ENCODE measurements around the gene DCP1A. TPM values are rescaled to one million over a fixed set of nuclear protein-coding genes. Genes with fewer than 3 reads are reported as not detected.

Gene DCP1A
- total and polyA plus RNA-seq, 9 of the 15 experiments (the other 6 are each of a cell fraction or from before 2014, with no cell fraction given) = 6.6 to 33.7 (median 13.3) TPM

DNA sequence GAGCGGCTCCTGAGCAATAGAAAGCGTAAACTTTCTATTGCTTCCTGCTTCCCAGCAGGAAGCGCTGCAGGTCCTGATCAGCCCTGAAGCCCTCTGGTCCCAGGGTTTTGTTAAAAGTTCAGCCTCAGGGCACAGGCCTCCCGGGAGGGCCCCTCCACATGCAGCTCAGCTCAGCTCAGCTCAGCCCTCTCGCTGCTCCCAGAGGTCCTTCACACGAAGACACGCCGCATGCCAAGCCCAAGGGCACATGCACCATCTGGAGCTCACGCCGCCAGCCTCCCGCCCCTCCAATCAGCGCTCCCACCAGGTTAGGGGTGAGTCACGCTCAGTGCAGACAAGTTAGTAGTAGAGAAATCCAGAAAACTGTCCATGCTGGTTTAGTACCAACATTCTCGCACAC lies 104.2 kb downstream of the DCP1A start (continued):
- TF ChIP-seq, protein P1, sequence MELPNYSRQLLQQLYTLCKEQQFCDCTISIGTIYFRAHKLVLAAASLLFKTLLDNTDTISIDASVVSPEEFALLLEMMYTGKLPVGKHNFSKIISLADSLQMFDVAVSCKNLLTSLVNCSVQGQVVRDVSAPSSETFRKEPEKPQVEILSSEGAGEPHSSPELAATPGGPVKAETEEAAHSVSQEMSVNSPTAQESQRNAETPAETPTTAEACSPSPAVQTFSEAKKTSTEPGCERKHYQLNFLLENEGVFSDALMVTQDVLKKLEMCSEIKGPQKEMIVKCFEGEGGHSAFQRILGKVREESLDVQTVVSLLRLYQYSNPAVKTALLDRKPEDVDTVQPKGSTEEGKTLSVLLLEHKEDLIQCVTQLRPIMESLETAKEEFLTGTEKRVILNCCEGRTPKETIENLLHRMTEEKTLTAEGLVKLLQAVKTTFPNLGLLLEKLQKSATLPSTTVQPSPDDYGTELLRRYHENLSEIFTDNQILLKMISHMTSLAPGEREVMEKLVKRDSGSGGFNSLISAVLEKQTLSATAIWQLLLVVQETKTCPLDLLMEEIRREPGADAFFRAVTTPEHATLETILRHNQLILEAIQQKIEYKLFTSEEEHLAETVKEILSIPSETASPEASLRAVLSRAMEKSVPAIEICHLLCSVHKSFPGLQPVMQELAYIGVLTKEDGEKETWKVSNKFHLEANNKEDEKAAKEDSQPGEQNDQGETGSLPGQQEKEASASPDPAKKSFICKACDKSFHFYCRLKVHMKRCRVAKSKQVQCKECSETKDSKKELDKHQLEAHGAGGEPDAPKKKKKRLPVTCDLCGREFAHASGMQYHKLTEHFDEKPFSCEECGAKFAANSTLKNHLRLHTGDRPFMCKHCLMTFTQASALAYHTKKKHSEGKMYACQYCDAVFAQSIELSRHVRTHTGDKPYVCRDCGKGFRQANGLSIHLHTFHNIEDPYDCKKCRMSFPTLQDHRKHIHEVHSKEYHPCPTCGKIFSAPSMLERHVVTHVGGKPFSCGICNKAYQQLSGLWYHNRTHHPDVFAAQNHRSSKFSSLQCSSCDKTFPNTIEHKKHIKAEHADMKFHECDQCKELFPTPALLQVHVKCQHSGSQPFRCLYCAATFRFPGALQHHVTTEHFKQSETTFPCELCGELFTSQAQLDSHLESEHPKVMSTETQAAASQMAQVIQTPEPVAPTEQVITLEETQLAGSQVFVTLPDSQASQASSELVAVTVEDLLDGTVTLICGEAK (IDR thresholded peaks at IDR 0.05) = no peak
- TF ChIP-seq, protein P1 (CRISPR knock-in tag; IDR thresholded peaks at IDR 0.05) = no peak
- TF ChIP-seq SMARCA5 (IDR thresholded peaks at IDR 0.05) = no peak
- TF ChIP-seq RERE (CRISPR knock-in tag; IDR thresholded peaks at IDR 0.05; ENCODE audit: borderline replicate concordance) = no peak
- no peak for TF ChIP-seq TAF1 (IDR thresholded peaks at IDR 0.05; ENCODE audit: control insufficient read depth, extremely low read depth, insufficient read depth, low read length, severe bottlenecking)
- TF ChIP-seq, protein P2, sequence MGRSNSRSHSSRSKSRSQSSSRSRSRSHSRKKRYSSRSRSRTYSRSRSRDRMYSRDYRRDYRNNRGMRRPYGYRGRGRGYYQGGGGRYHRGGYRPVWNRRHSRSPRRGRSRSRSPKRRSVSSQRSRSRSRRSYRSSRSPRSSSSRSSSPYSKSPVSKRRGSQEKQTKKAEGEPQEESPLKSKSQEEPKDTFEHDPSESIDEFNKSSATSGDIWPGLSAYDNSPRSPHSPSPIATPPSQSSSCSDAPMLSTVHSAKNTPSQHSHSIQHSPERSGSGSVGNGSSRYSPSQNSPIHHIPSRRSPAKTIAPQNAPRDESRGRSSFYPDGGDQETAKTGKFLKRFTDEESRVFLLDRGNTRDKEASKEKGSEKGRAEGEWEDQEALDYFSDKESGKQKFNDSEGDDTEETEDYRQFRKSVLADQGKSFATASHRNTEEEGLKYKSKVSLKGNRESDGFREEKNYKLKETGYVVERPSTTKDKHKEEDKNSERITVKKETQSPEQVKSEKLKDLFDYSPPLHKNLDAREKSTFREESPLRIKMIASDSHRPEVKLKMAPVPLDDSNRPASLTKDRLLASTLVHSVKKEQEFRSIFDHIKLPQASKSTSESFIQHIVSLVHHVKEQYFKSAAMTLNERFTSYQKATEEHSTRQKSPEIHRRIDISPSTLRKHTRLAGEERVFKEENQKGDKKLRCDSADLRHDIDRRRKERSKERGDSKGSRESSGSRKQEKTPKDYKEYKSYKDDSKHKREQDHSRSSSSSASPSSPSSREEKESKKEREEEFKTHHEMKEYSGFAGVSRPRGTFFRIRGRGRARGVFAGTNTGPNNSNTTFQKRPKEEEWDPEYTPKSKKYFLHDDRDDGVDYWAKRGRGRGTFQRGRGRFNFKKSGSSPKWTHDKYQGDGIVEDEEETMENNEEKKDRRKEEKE (IDR thresholded peaks at IDR 0.05; ENCODE audit: borderline replicate concordance in 1 of 2, control insufficient read depth in 1 of 2, low read depth in 2 of 2, low read length in 1 of 2) = no peak
- TF ChIP-seq ZNF586 (CRISPR knock-in tag; conservative IDR thresholded peaks at IDR 0.05) = no peak
- no peak for TF ChIP-seq MXI1 (IDR thresholded peaks at IDR 0.05; ENCODE audit: low read depth, low read length)
- TF ChIP-seq ZNF696 (CRISPR knock-in tag; conservative IDR thresholded peaks at IDR 0.05) = no peak
- TF ChIP-seq ZNF75A (CRISPR knock-in tag; IDR thresholded peaks at IDR 0.05) = no peak

All from K562 (cell line).